Testis (tissue), 2 donors: ENCODE measurements around the gene TMEM229A.

Experiments
- CTCF ChIP-seq, 3 experiments: fragments of 450-650 bp in 2 of 3; fragments of 200-600 bp in 1 of 3; sonication (generic) in 1 of 3; IDR thresholded peaks; one replicate each; pipeline ENCODE4 v1.5.1; 2016 to 2019; ENCODE audit warnings: antibody characterized with exemption in 3 of 3, mild to moderate bottlenecking in 2 of 3, moderate library complexity in 1 of 3
- POLR2A ChIP-seq: fragments of 450-650 bp; IDR thresholded peaks from one replicate; pipeline ENCODE4 v1.6.1; 2017; ENCODE audit warnings: antibody characterized with exemption, mild to moderate bottlenecking, moderate library complexity

GRCh38 chr7:124022551-124022950, 10.3 kb downstream of the TMEM229A start:
- TF ChIP-seq CTCF (IDR thresholded peaks at IDR 0.05) (no peak), POLR2A (no peak)
